ENCODE data around the gene ADK.

- TF ChIP-seq CTCF (IDR thresholded peaks at IDR 0.05) (no peak), POLR2A (IDR thresholded peaks at IDR 0.05) (no peak)
These were observed 601.5 kb downstream of the ADK start for GRCh38 chr10:74752371-74753040.

Measured in thyroid gland (tissue), 4 donors.